ENCODE data around the gene SLC25A17. TPM values are rescaled to one million over a fixed set of nuclear protein-coding genes. Genes with fewer than 3 reads are reported as not detected.
"Not testable (repeated sequence)": the region's sequence is repeated elsewhere in the genome, so short reads cannot be mapped to it uniquely, and the experiment has no call there.

Gene SLC25A17
- total RNA-seq, 2 donors from 2014 or later, result 19.4 to 40.9 TPM

GRCh38 chr22:40803321-40803720 is 15.8 kb downstream of the SLC25A17 start:
- ATAC-seq (replicated peaks), result no peak
- Mint-ChIP-seq H3K36me3 (ENCODE audit: low read depth) (peaks cover 19% of the 10 kb centered on the region), H3K27ac (peak overlapping the region; percentile 54), H3K27me3 (no peaks in the 10 kb centered on the region), H3K4me1 (no peaks in the 10 kb centered on the region), H3K4me3 (no peak overlapping the region), H3K9me3 (no peaks in the 10 kb centered on the region)

DNA sequence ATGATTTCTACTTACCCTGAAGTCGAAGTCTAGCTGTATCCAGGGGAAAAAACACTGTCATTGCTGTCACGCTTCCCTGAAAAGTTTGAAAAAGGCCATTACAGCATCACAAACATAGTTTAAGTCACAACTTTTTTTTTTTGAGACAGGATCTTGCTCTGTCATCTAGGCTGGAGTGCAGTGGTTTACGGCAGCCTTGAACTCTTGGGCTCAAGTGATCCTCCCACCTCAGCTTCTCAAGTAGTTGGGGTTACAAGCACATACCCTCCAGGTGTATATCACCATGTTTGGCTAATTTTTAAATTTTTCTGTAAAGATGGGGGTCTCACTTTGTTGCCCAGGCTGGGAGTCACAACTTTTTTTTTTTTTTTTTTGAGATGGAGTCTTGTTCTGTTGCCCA is 20.1 kb downstream of the SLC25A17 start:
- H3K27me3 Mint-ChIP-seq, result no peaks in the 10 kb centered on the region
- no peak overlapping the region for H3K27ac Mint-ChIP-seq
- no peak for ATAC-seq (replicated peaks)
- H3K9me3 Mint-ChIP-seq, result no peaks in the 10 kb centered on the region
- no peaks in the 10 kb centered on the region for H3K4me1 Mint-ChIP-seq
- H3K4me3 Mint-ChIP-seq, result no peak overlapping the region
- H3K36me3 Mint-ChIP-seq (ENCODE audit: low read depth), result peaks cover 15% of the 10 kb centered on the region

GRCh38 chr22:40797427-40797826 is 21.7 kb downstream of the SLC25A17 start:
- Mint-ChIP-seq H3K27me3 (no peaks in the 10 kb centered on the region), H3K4me3 (no peak overlapping the region), H3K4me1 (peaks cover 8% of the 10 kb centered on the region), H3K9me3 (no peaks in the 10 kb centered on the region), H3K27ac (no peak overlapping the region), H3K36me3 (ENCODE audit: low read depth) (peaks cover 30% of the 10 kb centered on the region)
- ATAC-seq (replicated peaks), result no peak

DNA sequence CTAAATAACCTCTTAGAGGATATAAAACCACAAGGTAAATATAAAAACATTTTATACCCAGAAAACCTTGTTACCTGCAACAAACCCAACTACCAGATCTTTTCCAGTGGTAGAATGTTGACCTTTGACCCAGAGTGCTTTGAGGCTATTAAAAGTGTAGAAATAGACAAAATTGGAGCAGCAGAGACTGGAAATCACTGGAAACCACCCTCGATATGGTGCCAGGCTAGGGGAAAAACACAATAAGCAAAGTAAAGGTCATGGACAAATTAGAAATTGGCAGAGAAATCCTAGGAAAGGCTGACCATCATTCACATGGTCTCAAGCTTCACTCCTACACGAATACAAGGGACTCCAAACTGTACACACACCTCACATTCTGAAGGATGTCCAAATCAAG is 26.7 kb downstream of the SLC25A17 start:
- peaks cover 9% of the 10 kb centered on the region for H3K4me1 Mint-ChIP-seq
- ATAC-seq (replicated peaks), result no peak
- no peaks in the 10 kb centered on the region for H3K27me3 Mint-ChIP-seq
- H3K36me3 Mint-ChIP-seq (ENCODE audit: low read depth), result peaks cover 64% of the 10 kb centered on the region
- H3K27ac Mint-ChIP-seq, result peak overlapping the region; percentile 46
- H3K4me3 Mint-ChIP-seq, result no peak overlapping the region
- H3K9me3 Mint-ChIP-seq, result no peaks in the 10 kb centered on the region

DNA sequence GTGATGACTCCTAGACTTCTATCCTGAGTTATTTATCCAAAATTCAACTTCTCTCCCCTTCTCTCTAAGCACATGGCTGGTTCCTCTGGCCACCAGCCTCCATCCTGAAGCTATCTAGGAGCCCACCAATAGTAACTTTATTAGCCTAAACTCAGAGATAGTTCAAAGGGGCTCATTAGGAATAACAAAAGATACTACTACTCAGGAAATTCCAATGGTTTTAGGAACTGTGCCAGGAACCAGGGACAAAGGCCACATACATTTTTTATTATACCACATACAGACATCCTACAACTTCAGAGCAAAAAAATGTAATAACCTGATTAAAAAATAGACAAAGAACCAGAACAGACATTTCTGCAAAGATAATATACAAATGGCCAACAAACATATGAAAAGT is 27.9 kb downstream of the SLC25A17 start:
- Mint-ChIP-seq H3K36me3 (ENCODE audit: low read depth) (peaks cover 68% of the 10 kb centered on the region), H3K27me3 (no peaks in the 10 kb centered on the region), H3K4me1 (peaks cover 17% of the 10 kb centered on the region), H3K9me3 (no peaks in the 10 kb centered on the region), H3K27ac (peak overlapping the region; percentile 48), H3K4me3 (no peak overlapping the region)
- ATAC-seq (replicated peaks), result no peak

DNA sequence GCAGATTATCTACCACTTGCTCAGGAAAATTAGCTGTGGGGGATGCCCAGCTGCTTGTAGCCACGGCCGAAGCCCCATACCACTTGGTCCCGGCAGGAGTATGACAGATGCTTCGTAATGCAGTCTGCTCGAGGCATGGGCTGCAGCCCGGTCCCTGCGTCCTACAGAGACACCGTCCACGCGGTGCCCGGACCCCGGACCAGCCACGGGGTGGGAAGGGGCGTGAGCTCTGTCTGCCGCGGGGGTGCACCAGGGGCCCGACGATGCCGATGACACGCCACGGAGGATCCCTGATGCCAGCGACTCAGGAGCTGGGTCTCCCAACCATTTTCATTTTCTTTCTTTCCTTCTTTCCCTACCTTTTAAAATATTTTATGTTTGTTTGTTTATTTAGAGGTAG is 30.0 kb downstream of the SLC25A17 start:
- Mint-ChIP-seq H3K36me3 (ENCODE audit: low read depth) (peaks cover 82% of the 10 kb centered on the region), H3K4me3 (no peak overlapping the region), H3K27ac (no peak overlapping the region), H3K27me3 (no peaks in the 10 kb centered on the region), H3K9me3 (no peaks in the 10 kb centered on the region), H3K4me1 (peaks cover 17% of the 10 kb centered on the region)
- no peak for ATAC-seq (replicated peaks)

- Mint-ChIP-seq H3K36me3 (ENCODE audit: low read depth) (peaks cover 63% of the 10 kb centered on the region), H3K9me3 (no peaks in the 10 kb centered on the region), H3K4me1 (peaks cover 8% of the 10 kb centered on the region), H3K27me3 (no peaks in the 10 kb centered on the region), H3K27ac (no peak overlapping the region), H3K4me3 (no peak overlapping the region)
- no peak for ATAC-seq (replicated peaks)
Observed at GRCh38 chr22:40782521-40782920, 36.6 kb downstream of the SLC25A17 start.

DNA sequence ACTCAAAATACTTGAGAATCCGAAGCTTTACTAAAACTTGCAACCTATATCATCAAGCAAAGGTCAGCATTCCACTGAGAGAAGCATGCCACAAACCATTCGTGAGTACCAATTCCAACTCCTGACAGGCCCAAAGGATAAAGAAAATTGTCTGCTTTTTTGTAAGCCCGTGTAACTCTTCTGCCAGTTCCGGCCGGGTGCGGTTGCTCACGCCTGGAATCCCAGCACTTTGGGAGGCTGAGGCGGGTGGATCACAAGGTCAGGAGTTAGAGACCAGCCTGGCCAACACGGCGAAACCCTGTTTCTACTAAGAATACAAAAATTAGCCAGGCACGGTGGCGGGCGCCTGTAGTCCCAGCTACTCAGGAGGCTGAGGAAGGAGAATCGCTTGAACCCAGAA is 37.4 kb downstream of the SLC25A17 start:
- ATAC-seq (replicated peaks); H3K9me3 Mint-ChIP-seq; H3K27me3 Mint-ChIP-seq; H3K4me1 Mint-ChIP-seq; H3K4me3 Mint-ChIP-seq; H3K27ac Mint-ChIP-seq: not testable (repeated sequence)
- H3K36me3 Mint-ChIP-seq (ENCODE audit: low read depth), result peaks cover 64% of the 10 kb centered on the region

- H3K4me3 Mint-ChIP-seq, result no peak overlapping the region
- H3K27ac Mint-ChIP-seq, result no peak overlapping the region
- ATAC-seq (replicated peaks), result no peak
- H3K4me1 Mint-ChIP-seq, result peaks cover 8% of the 10 kb centered on the region
- peaks cover 54% of the 10 kb centered on the region for H3K36me3 Mint-ChIP-seq (ENCODE audit: low read depth)
- no peaks in the 10 kb centered on the region for H3K9me3 Mint-ChIP-seq
- no peaks in the 10 kb centered on the region for H3K27me3 Mint-ChIP-seq
Observed at GRCh38 chr22:40769761-40770160, 49.4 kb downstream of the SLC25A17 start.

- Mint-ChIP-seq H3K27me3 (no peaks in the 10 kb centered on the region), H3K27ac (no peak overlapping the region), H3K4me3 (no peak overlapping the region), H3K9me3 (no peaks in the 10 kb centered on the region), H3K36me3 (ENCODE audit: low read depth) (peaks cover 39% of the 10 kb centered on the region), H3K4me1 (peaks cover 13% of the 10 kb centered on the region)
- peak; percentile 63 for ATAC-seq (replicated peaks)
Observed at GRCh38 chr22:40768206-40768605, 50.9 kb downstream of the SLC25A17 start.

DNA sequence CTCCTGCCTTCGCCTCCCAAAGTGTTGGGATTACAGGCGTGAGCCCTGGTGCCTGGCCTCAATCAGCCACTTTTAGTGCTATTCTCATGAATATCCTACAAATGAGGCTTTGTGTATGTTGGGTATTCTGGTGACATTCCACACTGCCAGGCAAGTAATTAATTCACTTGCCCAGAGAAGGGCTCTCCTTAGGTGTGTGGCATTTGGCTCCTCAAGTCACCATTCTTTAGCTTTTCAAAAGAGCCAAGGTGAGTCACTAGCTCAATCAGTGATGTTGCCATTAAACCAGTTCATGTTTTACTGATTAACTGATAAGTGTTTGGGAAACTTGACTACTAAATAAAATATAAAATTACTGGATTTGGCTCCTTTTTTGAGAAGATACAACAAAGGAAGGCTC is 52.2 kb downstream of the SLC25A17 start:
- no peak overlapping the region for H3K4me3 Mint-ChIP-seq
- no peaks in the 10 kb centered on the region for H3K9me3 Mint-ChIP-seq
- peaks cover 26% of the 10 kb centered on the region for H3K36me3 Mint-ChIP-seq (ENCODE audit: low read depth)
- H3K4me1 Mint-ChIP-seq, result peaks cover 13% of the 10 kb centered on the region
- ATAC-seq (replicated peaks), result no peak
- H3K27me3 Mint-ChIP-seq, result no peaks in the 10 kb centered on the region
- H3K27ac Mint-ChIP-seq, result no peak overlapping the region

GRCh38 chr22:40764763-40765441 is 54.2 kb downstream of the SLC25A17 start:
- ATAC-seq (replicated peaks), result peak; percentile 60
- no peaks in the 10 kb centered on the region for H3K9me3 Mint-ChIP-seq
- H3K27ac Mint-ChIP-seq, result peak overlapping the region; percentile 84
- H3K36me3 Mint-ChIP-seq (ENCODE audit: low read depth), result peaks cover 8% of the 10 kb centered on the region
- H3K4me3 Mint-ChIP-seq, result peak overlapping the region; percentile 47
- no peaks in the 10 kb centered on the region for H3K27me3 Mint-ChIP-seq
- peaks cover 13% of the 10 kb centered on the region for H3K4me1 Mint-ChIP-seq

- H3K27me3 Mint-ChIP-seq, result no peaks in the 10 kb centered on the region
- ATAC-seq (replicated peaks), result no peak
- H3K4me3 Mint-ChIP-seq, result no peak overlapping the region
- no peak overlapping the region for H3K27ac Mint-ChIP-seq
- H3K9me3 Mint-ChIP-seq, result no peaks in the 10 kb centered on the region
- no peaks in the 10 kb centered on the region for H3K36me3 Mint-ChIP-seq (ENCODE audit: low read depth)
- peaks cover under 1% of the 10 kb centered on the region for H3K4me1 Mint-ChIP-seq
Observed at GRCh38 chr22:40759294-40759840, 59.8 kb downstream of the SLC25A17 start.

- not testable (repeated sequence) for ATAC-seq (replicated peaks); H3K36me3 Mint-ChIP-seq (ENCODE audit: low read depth); H3K9me3 Mint-ChIP-seq; H3K27ac Mint-ChIP-seq; H3K4me3 Mint-ChIP-seq; H3K4me1 Mint-ChIP-seq; H3K27me3 Mint-ChIP-seq
Observed at GRCh38 chr22:40758851-40759250, 60.3 kb downstream of the SLC25A17 start.

GRCh38 chr22:40758390-40758789 is 60.8 kb downstream of the SLC25A17 start:
- no peak overlapping the region for H3K4me3 Mint-ChIP-seq
- no peak for ATAC-seq (replicated peaks)
- no peaks in the 10 kb centered on the region for H3K9me3 Mint-ChIP-seq
- H3K27ac Mint-ChIP-seq, result no peak overlapping the region
- no peaks in the 10 kb centered on the region for H3K36me3 Mint-ChIP-seq (ENCODE audit: low read depth)
- H3K27me3 Mint-ChIP-seq, result no peaks in the 10 kb centered on the region
- H3K4me1 Mint-ChIP-seq, result no peaks in the 10 kb centered on the region
